ENCODE data around the gene PTPN21.
A peak's percentile ranks its signal among the peaks of the same experiment; 100 is the strongest.
"Not testable (repeated sequence)": the region's sequence is repeated elsewhere in the genome, so short reads cannot be mapped to it uniquely, and the experiment has no call there.

PTPN21 gene

GRCh38 chr14:88552876-88553275 is 1.9 kb downstream of the PTPN21 start:
- H3K4me3 ChIP-seq (ENCODE audit: low read depth, low read length) = no peak overlapping the region

GRCh38 chr14:88551980-88552431 is 2.8 kb downstream of the PTPN21 start:
- H3K4me3 ChIP-seq (ENCODE audit: low read depth, low read length) = peak overlapping the region; percentile 30

GRCh38 chr14:88551094-88551870 is 3.5 kb downstream of the PTPN21 start:
- peak overlapping the region; percentile 30 for H3K4me3 ChIP-seq (ENCODE audit: low read depth, low read length)

- H3K4me3 ChIP-seq (ENCODE audit: low read depth, low read length) = no peak overlapping the region
Measured at GRCh38 chr14:88550078-88550477, 4.7 kb downstream of the PTPN21 start.

- H3K4me3 ChIP-seq (ENCODE audit: low read depth, low read length) = no peak overlapping the region
Measured at GRCh38 chr14:88547386-88547780, 7.4 kb downstream of the PTPN21 start.

- no peak overlapping the region for H3K4me3 ChIP-seq (ENCODE audit: low read depth, low read length)
Measured at GRCh38 chr14:88546621-88547385, 8.0 kb downstream of the PTPN21 start.

GRCh38 chr14:88545256-88545655 is 9.6 kb downstream of the PTPN21 start:
- no peak overlapping the region for H3K4me3 ChIP-seq (ENCODE audit: low read depth, low read length)

GRCh38 chr14:88542857-88543795 is 11.7 kb downstream of the PTPN21 start:
- no peak overlapping the region for H3K4me3 ChIP-seq (ENCODE audit: low read depth, low read length)

- H3K4me3 ChIP-seq (ENCODE audit: low read depth, low read length) = no peak overlapping the region
Measured at GRCh38 chr14:88541324-88541723, 13.5 kb downstream of the PTPN21 start.

- H3K4me3 ChIP-seq (ENCODE audit: low read depth, low read length) = no peak overlapping the region
Measured at GRCh38 chr14:88535813-88536212, 19.0 kb downstream of the PTPN21 start.

GRCh38 chr14:88535149-88535548 is 19.7 kb downstream of the PTPN21 start:
- H3K4me3 ChIP-seq (ENCODE audit: low read depth, low read length) = no peak overlapping the region

GRCh38 chr14:88533064-88533602 is 21.7 kb downstream of the PTPN21 start:
- no peak overlapping the region for H3K4me3 ChIP-seq (ENCODE audit: low read depth, low read length)

- not testable (repeated sequence) for H3K4me3 ChIP-seq (ENCODE audit: low read depth, low read length)
Measured at GRCh38 chr14:88529889-88530288, 24.9 kb downstream of the PTPN21 start.

GRCh38 chr14:88522393-88522792 is 32.4 kb downstream of the PTPN21 start:
- no peak overlapping the region for H3K4me3 ChIP-seq (ENCODE audit: low read depth, low read length)

- no peak overlapping the region for H3K4me3 ChIP-seq (ENCODE audit: low read depth, low read length)
Measured at GRCh38 chr14:88521818-88522217, 33.0 kb downstream of the PTPN21 start.

- no peak overlapping the region for H3K4me3 ChIP-seq (ENCODE audit: low read depth, low read length)
Measured at GRCh38 chr14:88519907-88520306, 34.9 kb downstream of the PTPN21 start.

GRCh38 chr14:88518592-88519512 is 36.0 kb downstream of the PTPN21 start:
- H3K4me3 ChIP-seq (ENCODE audit: low read depth, low read length) = no peak overlapping the region

- no peak overlapping the region for H3K4me3 ChIP-seq (ENCODE audit: low read depth, low read length)
Measured at GRCh38 chr14:88516861-88517357, 37.9 kb downstream of the PTPN21 start.

GRCh38 chr14:88515499-88516221 is 39.1 kb downstream of the PTPN21 start:
- H3K4me3 ChIP-seq (ENCODE audit: low read depth, low read length) = no peak overlapping the region
